ENCODE results near the gene SERPINB10.
A peak's percentile ranks its signal among the peaks of the same experiment; 100 is the strongest.

SERPINB10 gene

GRCh38 chr18:63887424-63887823 lies 20.3 kb upstream of the SERPINB10 start, which contains the start of gene SERPINB2:
Gene SERPINB2 (plus strand): TSS chr18:63887705. CDS start chr18:63891445, 3,740 bp downstream.
- DNase-seq (ENCODE audit: low read depth in 1 of 2, low spot score in 1 of 2), result no peak
- Histone ChIP-seq H3K4me3 (replicated peaks; ENCODE audit: insufficient read depth, low read length) (peak within 1 kb of the TSS; percentile 53), H3K27me3 (ENCODE audit: insufficient read depth, poor library complexity, severe bottlenecking) (no peaks in the 10 kb centered on the region), H3K27ac (replicated peaks) (peak within 1 kb of the TSS; percentile 85)
- TF ChIP-seq SPI1 (IDR thresholded peaks at IDR 0.05; ENCODE audit: borderline replicate concordance, low read depth) (no peak), CTCF (IDR thresholded peaks at IDR 0.05; ENCODE audit: insufficient read depth, low read length) (no peak), GABPA (IDR thresholded peaks at IDR 0.05; ENCODE audit: low read depth) (no peak), POLR2AphosphoS5 (IDR thresholded peaks at IDR 0.05; ENCODE audit: low read depth) (no peak), REST (IDR thresholded peaks at IDR 0.05; ENCODE audit: insufficient replicate concordance, low read depth) (no peak)

GRCh38 chr18:63888470-63889190 lies 19.1 kb upstream of the SERPINB10 start:
- Histone ChIP-seq H3K27me3 (ENCODE audit: insufficient read depth, poor library complexity, severe bottlenecking) (no peaks in the 10 kb centered on the region), H3K4me3 (replicated peaks; ENCODE audit: insufficient read depth, low read length) (peak overlapping the region; percentile 53), H3K27ac (replicated peaks) (peak overlapping the region; percentile 85)
- TF ChIP-seq REST (IDR thresholded peaks at IDR 0.05; ENCODE audit: insufficient replicate concordance, low read depth), result no peak
- peak in 1 of 2 experiments; percentile 74 for DNase-seq (ENCODE audit: low read depth in 1 of 2, low spot score in 1 of 2)

GRCh38 chr18:63889626-63890025 lies 18.1 kb upstream of the SERPINB10 start:
- H3K4me3 ChIP-seq (replicated peaks; ENCODE audit: insufficient read depth, low read length), result peak overlapping the region; percentile 53
- TF ChIP-seq REST (IDR thresholded peaks at IDR 0.05; ENCODE audit: insufficient replicate concordance, low read depth) (no peak), SPI1 (IDR thresholded peaks at IDR 0.05; ENCODE audit: borderline replicate concordance, low read depth) (peak; percentile 99)

GRCh38 chr18:63890237-63890949 lies 17.4 kb upstream of the SERPINB10 start:
- peak overlapping the region; percentile 85 for H3K27ac ChIP-seq (replicated peaks)
- peak overlapping the region; percentile 35 for H3K4me3 ChIP-seq (replicated peaks; ENCODE audit: insufficient read depth, low read length)
- TF ChIP-seq GABPA (IDR thresholded peaks at IDR 0.05; ENCODE audit: low read depth) (no peak), SPI1 (IDR thresholded peaks at IDR 0.05; ENCODE audit: borderline replicate concordance, low read depth) (no peak), CTCF (IDR thresholded peaks at IDR 0.05; ENCODE audit: insufficient read depth, low read length) (no peak), POLR2AphosphoS5 (IDR thresholded peaks at IDR 0.05; ENCODE audit: low read depth) (0 out of 2 replicates have a peak, but pooled peaks have one; percentile 11), REST (IDR thresholded peaks at IDR 0.05; ENCODE audit: insufficient replicate concordance, low read depth) (no peak)
- no peaks in the 10 kb centered on the region for H3K27me3 ChIP-seq (ENCODE audit: insufficient read depth, poor library complexity, severe bottlenecking)
- DNase-seq (ENCODE audit: low read depth in 1 of 2, low spot score in 1 of 2), result peak in 1 of 2 experiments; percentile 82

More at GRCh38 chr18:63889626-63890025, 18.1 kb upstream of the SERPINB10 start:
- peak; percentile 73 to 87 for DNase-seq (ENCODE audit: low read depth in 1 of 2, low spot score in 1 of 2)
- H3K27ac ChIP-seq (replicated peaks), result peak overlapping the region; percentile 85
- no peaks in the 10 kb centered on the region for H3K27me3 ChIP-seq (ENCODE audit: insufficient read depth, poor library complexity, severe bottlenecking)

All from HL-60 (cell line).